ENCODE measurements around the gene CST9. TPM values are rescaled to one million over a fixed set of nuclear protein-coding genes. Genes with fewer than 3 reads are reported as not detected.

The CST9 gene
- total RNA-seq, 3 donors from 2014 or later (not counting 1 experiment from before 2014, with no cell fraction given) = not detected

DNA sequence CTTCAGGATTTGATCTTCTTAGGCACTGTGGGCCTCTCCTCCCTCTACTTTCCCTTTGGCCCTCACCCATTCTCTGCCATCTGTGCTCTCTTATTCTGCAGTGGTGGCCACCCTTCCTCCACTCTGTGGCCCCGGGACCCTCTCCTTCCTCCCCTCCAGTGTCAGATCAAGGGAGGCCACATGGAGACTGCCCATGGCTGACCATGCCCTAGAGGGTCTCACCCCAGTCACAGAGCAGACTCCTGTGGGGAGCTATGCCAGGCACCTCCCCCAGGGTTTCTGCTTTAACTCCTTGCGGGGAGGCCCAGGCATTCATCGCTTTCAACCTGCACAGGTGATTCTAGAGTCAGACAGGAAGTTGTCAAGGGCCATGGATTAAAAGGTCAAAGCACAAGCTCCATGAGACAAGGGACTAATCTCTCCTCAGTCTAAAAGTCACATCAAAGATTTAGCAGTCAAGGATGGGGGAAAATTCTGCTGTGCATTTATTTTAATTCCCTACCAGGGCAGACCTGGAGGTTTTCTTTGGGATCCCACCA is 47.8 kb upstream of the CST9 start:
- H3K9me3 ChIP-seq (ENCODE audit: control insufficient read depth, insufficient read depth, low read length) = no peaks in the 10 kb centered on the region
- no peak overlapping the region for H3K27ac ChIP-seq (ENCODE audit: low read length)
- H3K27ac Mint-ChIP-seq = no peak overlapping the region
- H3K9me3 Mint-ChIP-seq = no peaks in the 10 kb centered on the region
- no peak for DNase-seq
- H3K36me3 ChIP-seq (ENCODE audit: control insufficient read depth, insufficient read depth, low read length) = no peaks in the 10 kb centered on the region
- H3K36me3 Mint-ChIP-seq = no peaks in the 10 kb centered on the region
- H3K4me1 Mint-ChIP-seq = no peaks in the 10 kb centered on the region
- peaks cover 0 to 7% of the 10 kb centered on the region in 2 donors for H3K27me3 Mint-ChIP-seq (ENCODE audit: low read depth in 2 of 2)
- intact Hi-C loops (cut with micrococcal nuclease) = no loop called here
- ATAC-seq = no peak
- no peak overlapping the region for H3K4me3 ChIP-seq (ENCODE audit: low read length)
- TF ChIP-seq, protein P1, sequence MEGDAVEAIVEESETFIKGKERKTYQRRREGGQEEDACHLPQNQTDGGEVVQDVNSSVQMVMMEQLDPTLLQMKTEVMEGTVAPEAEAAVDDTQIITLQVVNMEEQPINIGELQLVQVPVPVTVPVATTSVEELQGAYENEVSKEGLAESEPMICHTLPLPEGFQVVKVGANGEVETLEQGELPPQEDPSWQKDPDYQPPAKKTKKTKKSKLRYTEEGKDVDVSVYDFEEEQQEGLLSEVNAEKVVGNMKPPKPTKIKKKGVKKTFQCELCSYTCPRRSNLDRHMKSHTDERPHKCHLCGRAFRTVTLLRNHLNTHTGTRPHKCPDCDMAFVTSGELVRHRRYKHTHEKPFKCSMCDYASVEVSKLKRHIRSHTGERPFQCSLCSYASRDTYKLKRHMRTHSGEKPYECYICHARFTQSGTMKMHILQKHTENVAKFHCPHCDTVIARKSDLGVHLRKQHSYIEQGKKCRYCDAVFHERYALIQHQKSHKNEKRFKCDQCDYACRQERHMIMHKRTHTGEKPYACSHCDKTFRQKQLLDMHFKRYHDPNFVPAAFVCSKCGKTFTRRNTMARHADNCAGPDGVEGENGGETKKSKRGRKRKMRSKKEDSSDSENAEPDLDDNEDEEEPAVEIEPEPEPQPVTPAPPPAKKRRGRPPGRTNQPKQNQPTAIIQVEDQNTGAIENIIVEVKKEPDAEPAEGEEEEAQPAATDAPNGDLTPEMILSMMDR (IDR thresholded peaks at IDR 0.05) = no peak
- 92% methylated on average over 3 of the region's 3 CpGs for WGBS (ENCODE audit: insufficient coverage)
- no peaks in the 10 kb centered on the region for H3K27me3 ChIP-seq (ENCODE audit: control insufficient read depth, insufficient read depth, low read length)
- H3K4me1 ChIP-seq (ENCODE audit: control insufficient read depth, insufficient read depth, low read length) = peaks cover 14% of the 10 kb centered on the region
- H3K4me3 Mint-ChIP-seq = no peak overlapping the region

- ATAC-seq = no peak
- H3K4me1 ChIP-seq (ENCODE audit: control insufficient read depth, insufficient read depth, low read length) = peaks cover 14% of the 10 kb centered on the region
- peaks cover 0 to 7% of the 10 kb centered on the region in 2 donors for H3K27me3 Mint-ChIP-seq (ENCODE audit: low read depth in 2 of 2)
These were observed 47.2 kb upstream of the CST9 start for GRCh38 chr20:23652926-23653325.

DNA sequence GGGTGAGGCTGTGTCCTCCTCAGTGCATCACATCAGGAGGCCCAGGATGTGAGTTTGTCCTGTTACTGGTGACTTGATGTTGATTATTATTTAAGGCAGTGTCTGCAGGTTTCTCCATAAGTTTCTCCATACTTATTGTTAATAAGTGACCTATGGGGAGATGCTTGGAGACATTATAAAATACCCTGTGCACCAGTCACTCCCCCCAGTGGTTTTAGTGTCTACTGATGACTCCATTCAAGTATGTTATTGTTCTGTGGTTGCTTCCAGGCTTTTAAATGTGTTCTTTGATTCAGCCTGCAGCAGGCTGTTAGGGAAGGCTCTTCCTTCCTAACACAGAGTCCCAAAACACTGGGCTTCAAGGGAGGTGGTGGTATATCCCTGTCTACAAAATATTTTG is 46.7 kb upstream of the CST9 start:
- H3K27me3 ChIP-seq (ENCODE audit: control insufficient read depth, insufficient read depth, low read length) = no peaks in the 10 kb centered on the region
- no peaks in the 10 kb centered on the region for H3K36me3 ChIP-seq (ENCODE audit: control insufficient read depth, insufficient read depth, low read length)
- no peak overlapping the region for H3K27ac ChIP-seq (ENCODE audit: low read length)
- H3K36me3 Mint-ChIP-seq = no peaks in the 10 kb centered on the region
- DNase-seq = no peak
- intact Hi-C loops (cut with micrococcal nuclease) = no loop called here
- H3K4me1 Mint-ChIP-seq = no peaks in the 10 kb centered on the region
- no peak overlapping the region for H3K4me3 ChIP-seq (ENCODE audit: low read length)
- TF ChIP-seq, protein P1 (IDR thresholded peaks at IDR 0.05) = no peak
- peaks cover 0 to 7% of the 10 kb centered on the region in 2 donors for H3K27me3 Mint-ChIP-seq (ENCODE audit: low read depth in 2 of 2)
- no peaks in the 10 kb centered on the region for H3K9me3 ChIP-seq (ENCODE audit: control insufficient read depth, insufficient read depth, low read length)
- H3K9me3 Mint-ChIP-seq = no peaks in the 10 kb centered on the region
- no peak overlapping the region for H3K4me3 Mint-ChIP-seq
- H3K27ac Mint-ChIP-seq = no peak overlapping the region
- peaks cover 14% of the 10 kb centered on the region for H3K4me1 ChIP-seq (ENCODE audit: control insufficient read depth, insufficient read depth, low read length)
- no peak for ATAC-seq

More at GRCh38 chr20:23652926-23653325, 47.2 kb upstream of the CST9 start:
- WGBS (ENCODE audit: insufficient coverage) = 86% methylated on average over 2 of the region's 2 CpGs
- no peak overlapping the region for H3K27ac Mint-ChIP-seq
- no peaks in the 10 kb centered on the region for H3K36me3 ChIP-seq (ENCODE audit: control insufficient read depth, insufficient read depth, low read length)
- DNase-seq = no peak
- TF ChIP-seq, protein P1 (IDR thresholded peaks at IDR 0.05) = no peak
- intact Hi-C loops (cut with micrococcal nuclease) = no loop called here
- H3K4me3 ChIP-seq (ENCODE audit: low read length) = no peak overlapping the region
- no peaks in the 10 kb centered on the region for H3K27me3 ChIP-seq (ENCODE audit: control insufficient read depth, insufficient read depth, low read length)
- no peaks in the 10 kb centered on the region for H3K36me3 Mint-ChIP-seq
- no peaks in the 10 kb centered on the region for H3K4me1 Mint-ChIP-seq
- H3K9me3 Mint-ChIP-seq = no peaks in the 10 kb centered on the region
- no peak overlapping the region for H3K27ac ChIP-seq (ENCODE audit: low read length)
- H3K9me3 ChIP-seq (ENCODE audit: control insufficient read depth, insufficient read depth, low read length) = no peaks in the 10 kb centered on the region
- no peak overlapping the region for H3K4me3 Mint-ChIP-seq

- WGBS (ENCODE audit: insufficient coverage) = no CpG with 5 or more reads among the region's 2 CpGs
- TF ChIP-seq, protein P1 (IDR thresholded peaks at IDR 0.05) = no peak
- Histone ChIP-seq H3K4me3 (ENCODE audit: low read length) (no peak overlapping the region), H3K27ac (ENCODE audit: low read length) (no peak overlapping the region), H3K36me3 (ENCODE audit: control insufficient read depth, insufficient read depth, low read length) (no peaks in the 10 kb centered on the region), H3K9me3 (ENCODE audit: control insufficient read depth, insufficient read depth, low read length) (no peaks in the 10 kb centered on the region), H3K27me3 (ENCODE audit: control insufficient read depth, insufficient read depth, low read length) (no peaks in the 10 kb centered on the region), H3K4me1 (ENCODE audit: control insufficient read depth, insufficient read depth, low read length) (peaks cover 12% of the 10 kb centered on the region)
- intact Hi-C loops (cut with micrococcal nuclease) = no loop called here
- Mint-ChIP-seq H3K4me3 (no peak overlapping the region), H3K4me1 (no peaks in the 10 kb centered on the region), H3K36me3 (no peaks in the 10 kb centered on the region), H3K9me3 (no peaks in the 10 kb centered on the region), H3K27ac (no peak overlapping the region), H3K27me3 (ENCODE audit: low read depth in 2 of 2) (peaks cover 0 to 6% of the 10 kb centered on the region in 2 donors)
- DNase-seq = no peak
- no peak for ATAC-seq
These were observed 45.4 kb upstream of the CST9 start for GRCh38 chr20:23651117-23651516.
